WTC11 (cell line): ENCODE data around the gene SP100. TPM values are rescaled to one million over a fixed set of nuclear protein-coding genes. Genes with fewer than 3 reads are reported as not detected.

ENCODE experiments used
- ATAC-seq: fragments of 200-7000 bp; cut with Tn5 transposase; 2 replicates; pipeline ENCODE4 v1.10.0; 2021; ENCODE audit warnings: mild to moderate bottlenecking, moderate library complexity
- CTCF ChIA-PET: fragments of 300-600 bp; sonication (Branson Sonifier 250); formaldehyde crosslinking; loops from one replicate; lab custom pipeline; 2021; ENCODE audit warnings: antibody characterized with exemption; lab: Charles Lee
- POLR2A ChIA-PET: fragments of 350-600 bp; sonication (Branson Sonifier 250); formaldehyde crosslinking; loops from one replicate; lab custom pipeline; 2021; ENCODE audit warnings: antibody characterized with exemption; lab: Charles Lee
- DNase-seq: peaks from one replicate; pipeline ENCODE4 v3.0.0; 2021; ENCODE audit warnings: low spot score
- H3K27ac Mint-ChIP-seq: 2 replicates; pipeline ENCODE4 v1.8.0; 2021; ENCODE audit warnings: mixed read lengths
- H3K27me3 Mint-ChIP-seq: 2 replicates; pipeline ENCODE4 v1.8.0; 2021; ENCODE audit warnings: low read depth, mild to moderate bottlenecking, moderate library complexity, mixed read lengths
- H3K36me3 Mint-ChIP-seq: 2 replicates; pipeline ENCODE4 v1.8.0; 2021; ENCODE audit warnings: mixed read lengths
- H3K4me1 Mint-ChIP-seq: 2 replicates; pipeline ENCODE4 v1.8.0; 2022; ENCODE audit warnings: mixed read lengths
- H3K4me3 Mint-ChIP-seq: 2 replicates; pipeline ENCODE4 v1.8.0; 2021; ENCODE audit warnings: mild to moderate bottlenecking, moderate library complexity, mixed read lengths
- H3K9me3 Mint-ChIP-seq: 2 replicates; pipeline ENCODE4 v1.8.0; 2021; ENCODE audit warnings: mixed read lengths
- ARID4B ChIP-seq: sonication (generic); formaldehyde crosslinking; IDR thresholded peaks from 2 replicates; pipeline ENCODE4 v1.8.0; 2023; ENCODE audit warnings: missing genetic modification reagents, mild to moderate bottlenecking, borderline replicate concordance
- CDX4 ChIP-seq: fragments of 250-450 bp; sonication (Bioruptor Pico); IDR thresholded peaks from 2 replicates; pipeline ENCODE4 v1.9.0; 2021; ENCODE audit warnings: moderate library complexity, mild to moderate bottlenecking, inconsistent platforms, borderline replicate concordance
- EMX1 ChIP-seq: fragments of 250-450 bp; sonication (Bioruptor Pico); IDR thresholded peaks from 2 replicates; pipeline ENCODE4 v1.8.0; 2021; ENCODE audit warnings: mild to moderate bottlenecking
- ESRRA ChIP-seq: sonication (generic); formaldehyde crosslinking; IDR thresholded peaks from 2 replicates; pipeline ENCODE4 v1.8.1; 2022; ENCODE audit warnings: mild to moderate bottlenecking, missing genetic modification reagents, borderline replicate concordance
- GABPB1 ChIP-seq: sonication (generic); formaldehyde crosslinking; IDR thresholded peaks from 2 replicates; pipeline ENCODE4 v1.8.1; 2023; ENCODE audit warnings: mild to moderate bottlenecking, missing genetic modification reagents
- GRHL2 ChIP-seq: fragments of 250-450 bp; sonication (Bioruptor Pico); IDR thresholded peaks from 2 replicates; pipeline ENCODE4 v1.8.0; 2022; ENCODE audit warnings: mild to moderate bottlenecking, moderate library complexity; ENCODE audit not compliant: insufficient replicate concordance, severe bottlenecking
- GTF2I ChIP-seq: fragments of 250-450 bp; sonication (Bioruptor Pico); conservative IDR thresholded peaks from 2 replicates; pipeline ENCODE4 v1.4.0; 2021; ENCODE audit warnings: mild to moderate bottlenecking
- JUN ChIP-seq: sonication (generic); formaldehyde crosslinking; IDR thresholded peaks from 2 replicates; pipeline ENCODE4 v1.8.0; 2023; ENCODE audit warnings: mild to moderate bottlenecking, missing genetic modification reagents
- MYBL2 ChIP-seq: sonication (generic); formaldehyde crosslinking; IDR thresholded peaks from 2 replicates; pipeline ENCODE4 v1.8.1; 2023; ENCODE audit warnings: mild to moderate bottlenecking, moderate library complexity, missing genetic modification reagents
- PRDM15 ChIP-seq: sonication (generic); formaldehyde crosslinking; IDR thresholded peaks from 2 replicates; pipeline ENCODE4 v1.8.0; 2022; ENCODE audit warnings: missing genetic modification reagents
- SP1 ChIP-seq: sonication (generic); formaldehyde crosslinking; conservative IDR thresholded peaks from 2 replicates; pipeline ENCODE4 v1.8.1; 2022; ENCODE audit warnings: missing genetic modification reagents
- STAT6 ChIP-seq: sonication (generic); formaldehyde crosslinking; conservative IDR thresholded peaks from 2 replicates; pipeline ENCODE4 v1.8.1; 2023; ENCODE audit warnings: mild to moderate bottlenecking, low read depth, missing genetic modification reagents, moderate library complexity
- TEAD4 ChIP-seq: sonication (generic); formaldehyde crosslinking; IDR thresholded peaks from 2 replicates; pipeline ENCODE4 v1.8.0; 2022; ENCODE audit warnings: mild to moderate bottlenecking, missing genetic modification reagents
- TP53 ChIP-seq: sonication (generic); formaldehyde crosslinking; IDR thresholded peaks from 2 replicates; pipeline ENCODE4 v1.8.1; 2023; ENCODE audit warnings: mild to moderate bottlenecking, missing genetic modification reagents
- ZBTB43 ChIP-seq: sonication (generic); formaldehyde crosslinking; IDR thresholded peaks from 2 replicates; pipeline ENCODE4 v1.8.1; 2023; ENCODE audit warnings: mild to moderate bottlenecking, missing genetic modification reagents
- ZMAT4 ChIP-seq: fragments of 250-450 bp; sonication (Bioruptor Pico); IDR thresholded peaks from 2 replicates; pipeline ENCODE4 v1.9.0; 2021; ENCODE audit warnings: mild to moderate bottlenecking
- ZNF121 ChIP-seq: sonication (generic); formaldehyde crosslinking; IDR thresholded peaks from 2 replicates; pipeline ENCODE4 v1.8.0; 2023; ENCODE audit warnings: missing genetic modification reagents
- ZNF263 ChIP-seq: sonication (generic); formaldehyde crosslinking; IDR thresholded peaks from 2 replicates; pipeline ENCODE4 v1.8.1; 2022; ENCODE audit warnings: low read depth, mild to moderate bottlenecking, moderate library complexity, missing genetic modification reagents
- ZNF425 ChIP-seq: fragments of 250-450 bp; sonication (Bioruptor Pico); conservative IDR thresholded peaks from 2 replicates; pipeline ENCODE4 v1.9.0; 2021; ENCODE audit warnings: mild to moderate bottlenecking
- total RNA-seq: library from RNA; stranded (reverse); gene quantifications from 3 replicates; pipeline ENCODE4 v1.2.3, GENCODE V29; 2021

SP100 gene
- total RNA-seq, 1 experiment from 2014 or later, result 1.3 TPM

- no peak for TF ChIP-seq STAT6
- TF ChIP-seq, all 79 proteins: peak for 0
These were observed 173.6 kb downstream of the SP100 start (continued) for GRCh38 chr2:230589497-230590015.

GRCh38 chr2:230590333-230590732, 174.3 kb downstream of the SP100 start:
- no peak for ATAC-seq
- POLR2A ChIA-PET, result no interaction called here
- no peaks in the 10 kb centered on the region for H3K36me3 Mint-ChIP-seq

GRCh38 chr2:230591850-230592249, 175.8 kb downstream of the SP100 start:
- H3K36me3 Mint-ChIP-seq, result no peaks in the 10 kb centered on the region
- H3K27me3 Mint-ChIP-seq, result no peaks in the 10 kb centered on the region
- POLR2A ChIA-PET, result no interaction called here

More at GRCh38 chr2:230590333-230590732, 174.3 kb downstream of the SP100 start:
- Mint-ChIP-seq H3K9me3 (no peaks in the 10 kb centered on the region; the same call in 1 of the 2 replicates), H3K4me1 (no peaks in the 10 kb centered on the region), H3K4me3 (no peak overlapping the region), H3K27me3 (no peaks in the 10 kb centered on the region), H3K27ac (no peak overlapping the region)
- DNase-seq, result no peak
- TF ChIP-seq GTF2I, result no peak
- no peak for TF ChIP-seq CDX4
- TF ChIP-seq JUN (CRISPR knock-in tag), result no peak
- TF ChIP-seq GABPB1, result no peak
- CTCF ChIA-PET, result interaction anchor here (0.9 kb wide), 1 partner anchor 430 kb away, joined by 5 read pairs; no protein-coding TSS in a partner anchor

More at GRCh38 chr2:230591850-230592249, 175.8 kb downstream of the SP100 start:
- Mint-ChIP-seq H3K27ac (no peak overlapping the region), H3K4me3 (no peak overlapping the region), H3K9me3 (no peaks in the 10 kb centered on the region; the same call in 1 of the 2 replicates), H3K4me1 (no peaks in the 10 kb centered on the region)
- CTCF ChIA-PET, result no interaction called here
- TF ChIP-seq TEAD4 (CRISPR knock-in tag), result no peak
- no peak for TF ChIP-seq ZNF263
- TF ChIP-seq ARID4B (CRISPR knock-in tag), result no peak
- TF ChIP-seq ZNF121 (CRISPR knock-in tag), result no peak
- TF ChIP-seq TP53 (CRISPR knock-in tag), result no peak
- TF ChIP-seq ESRRA (CRISPR knock-in tag), result no peak
- no peak for TF ChIP-seq SP1 (CRISPR knock-in tag)
- TF ChIP-seq MYBL2 (CRISPR knock-in tag), result no peak
- TF ChIP-seq ZNF425 (CRISPR knock-in tag), result no peak
- no peak for TF ChIP-seq ZBTB43 (CRISPR knock-in tag)
- no peak for TF ChIP-seq PRDM15 (CRISPR knock-in tag)
- no peak for TF ChIP-seq ZMAT4
- no peak for TF ChIP-seq GRHL2
- no peak for TF ChIP-seq EMX1 (CRISPR knock-in tag)
- ATAC-seq (no peak), DNase-seq (no peak)
